Measurements from ENCODE around the gene SOHLH1.
"Not testable (repeated sequence)": the region's sequence is repeated elsewhere in the genome, so short reads cannot be mapped to it uniquely, and the experiment has no call there.

The SOHLH1 gene

DNA sequence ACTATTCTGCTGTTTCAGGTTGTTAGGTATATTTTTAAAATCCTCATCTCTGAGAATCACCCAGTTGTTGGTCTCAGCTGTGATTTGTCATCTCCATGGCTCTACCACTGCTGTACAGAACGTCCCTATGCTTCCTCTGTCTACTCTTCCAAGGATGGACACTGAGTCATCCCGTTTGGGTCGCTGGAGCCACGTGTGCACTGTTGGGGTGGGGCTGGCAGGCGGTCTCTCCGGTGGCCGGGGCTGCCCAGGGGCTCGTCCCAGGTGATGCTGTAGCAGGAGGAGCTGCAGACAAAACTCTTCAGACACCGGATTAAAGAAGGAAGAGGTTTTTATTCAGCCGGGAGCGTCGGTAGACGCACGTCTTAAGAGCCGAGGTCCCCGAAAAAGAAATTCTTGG, 19.2 kb downstream of the SOHLH1 start:
- FAIRE-seq (no peak), DNase-seq (ENCODE audit: insufficient read length, low spot score) (no peak)
- TF ChIP-seq, protein P1, sequence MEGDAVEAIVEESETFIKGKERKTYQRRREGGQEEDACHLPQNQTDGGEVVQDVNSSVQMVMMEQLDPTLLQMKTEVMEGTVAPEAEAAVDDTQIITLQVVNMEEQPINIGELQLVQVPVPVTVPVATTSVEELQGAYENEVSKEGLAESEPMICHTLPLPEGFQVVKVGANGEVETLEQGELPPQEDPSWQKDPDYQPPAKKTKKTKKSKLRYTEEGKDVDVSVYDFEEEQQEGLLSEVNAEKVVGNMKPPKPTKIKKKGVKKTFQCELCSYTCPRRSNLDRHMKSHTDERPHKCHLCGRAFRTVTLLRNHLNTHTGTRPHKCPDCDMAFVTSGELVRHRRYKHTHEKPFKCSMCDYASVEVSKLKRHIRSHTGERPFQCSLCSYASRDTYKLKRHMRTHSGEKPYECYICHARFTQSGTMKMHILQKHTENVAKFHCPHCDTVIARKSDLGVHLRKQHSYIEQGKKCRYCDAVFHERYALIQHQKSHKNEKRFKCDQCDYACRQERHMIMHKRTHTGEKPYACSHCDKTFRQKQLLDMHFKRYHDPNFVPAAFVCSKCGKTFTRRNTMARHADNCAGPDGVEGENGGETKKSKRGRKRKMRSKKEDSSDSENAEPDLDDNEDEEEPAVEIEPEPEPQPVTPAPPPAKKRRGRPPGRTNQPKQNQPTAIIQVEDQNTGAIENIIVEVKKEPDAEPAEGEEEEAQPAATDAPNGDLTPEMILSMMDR (IDR thresholded peaks at IDR 0.05; ENCODE audit: insufficient read depth, missing control alignments): no peak

DNA sequence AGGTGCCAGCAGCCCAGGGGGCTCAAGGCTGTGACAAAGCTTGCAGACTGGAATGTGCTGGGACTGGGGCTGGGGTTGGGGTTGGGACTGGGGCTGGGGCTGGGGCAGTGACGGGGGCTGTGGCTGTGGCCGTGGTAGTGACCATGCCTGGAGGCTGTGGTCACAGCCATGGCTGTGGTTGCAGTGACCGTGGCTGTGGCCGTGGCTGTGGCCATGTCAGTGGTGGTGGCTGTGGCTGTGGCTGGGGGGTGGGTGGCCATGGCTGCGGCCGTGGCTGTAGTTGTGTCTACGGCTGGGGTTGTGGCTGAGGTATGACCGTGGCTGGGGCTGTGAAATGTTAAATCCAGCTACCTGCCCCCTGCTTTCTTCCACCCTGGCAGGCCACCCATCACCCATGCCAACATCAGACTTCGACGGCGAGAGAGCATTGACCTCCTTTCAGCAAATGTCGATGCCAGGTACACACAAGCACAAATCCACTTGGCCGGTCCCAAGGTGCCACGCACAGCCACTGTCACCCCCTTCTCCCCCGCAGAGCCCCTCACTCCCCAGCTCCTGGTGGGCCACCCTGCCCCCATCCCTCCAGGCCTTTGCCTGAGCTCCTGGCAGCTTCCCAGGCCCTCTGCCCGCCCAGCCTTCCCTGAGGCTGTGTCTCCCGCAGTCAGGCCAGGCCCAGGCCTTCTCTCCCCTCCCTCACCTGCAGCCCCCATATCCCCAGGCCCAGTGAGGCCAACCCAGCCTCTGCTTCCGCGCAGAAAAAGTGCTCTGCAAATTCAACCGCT, 20.9 kb downstream of the SOHLH1 start:
- TF ChIP-seq, protein P1 (IDR thresholded peaks at IDR 0.05; ENCODE audit: insufficient read depth, missing control alignments): no peak
- DNase-seq (ENCODE audit: insufficient read length, low spot score): no peak
- FAIRE-seq: no peak

DNA sequence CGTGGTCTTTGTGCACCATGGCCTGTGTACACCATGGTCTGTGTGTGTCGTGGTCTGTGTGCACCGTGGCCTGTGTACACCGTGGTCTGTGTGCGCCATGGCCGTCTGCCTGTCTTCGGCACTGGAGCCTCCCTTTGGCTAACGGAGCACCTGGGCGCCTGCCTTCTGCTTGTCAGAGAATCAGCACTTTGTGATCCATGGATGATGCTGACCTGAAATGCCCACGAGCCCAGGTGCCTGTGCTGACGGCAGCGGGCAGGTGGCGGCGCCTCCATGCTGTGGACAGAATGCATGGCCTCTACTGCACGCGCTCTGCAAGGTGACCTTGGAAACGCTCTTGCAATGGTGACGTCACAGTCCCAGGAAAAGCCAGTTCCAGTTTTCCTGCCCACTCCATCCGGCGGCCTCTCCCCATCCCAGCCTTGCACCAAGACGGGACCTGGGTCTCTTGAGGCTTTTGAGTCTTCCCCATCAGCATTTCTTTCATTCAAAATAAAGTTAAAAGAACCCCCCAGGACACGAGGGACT, 21.6 kb downstream of the SOHLH1 start:
- TF ChIP-seq, protein P1 (IDR thresholded peaks at IDR 0.05; ENCODE audit: insufficient read depth, missing control alignments): no peak
- DNase-seq (ENCODE audit: insufficient read length, low spot score): no peak
- no peak for FAIRE-seq

DNA sequence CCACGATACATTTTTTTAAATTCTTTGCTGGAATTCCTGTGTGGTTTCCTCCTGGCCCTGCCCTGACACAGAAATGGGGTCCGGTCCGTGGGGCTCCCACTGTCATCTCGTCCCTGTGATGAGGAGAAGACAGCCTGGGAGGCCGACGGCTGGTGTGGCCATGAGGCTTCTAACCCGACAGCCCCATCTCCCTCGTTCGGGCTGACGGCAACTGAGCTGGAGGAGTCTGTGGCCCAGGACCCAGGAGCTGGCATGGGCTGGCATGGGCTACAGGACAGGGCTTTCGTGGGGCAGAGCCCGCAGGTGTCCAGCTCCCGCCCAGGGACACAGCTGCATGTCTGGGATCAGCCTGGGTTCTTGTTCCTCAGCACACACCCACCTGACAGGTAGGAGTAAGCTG, 22.4 kb downstream of the SOHLH1 start:
- TF ChIP-seq, protein P1 (IDR thresholded peaks at IDR 0.05; ENCODE audit: insufficient read depth, missing control alignments): no peak
- no peak for FAIRE-seq
- no peak for DNase-seq (ENCODE audit: insufficient read length, low spot score)

DNA sequence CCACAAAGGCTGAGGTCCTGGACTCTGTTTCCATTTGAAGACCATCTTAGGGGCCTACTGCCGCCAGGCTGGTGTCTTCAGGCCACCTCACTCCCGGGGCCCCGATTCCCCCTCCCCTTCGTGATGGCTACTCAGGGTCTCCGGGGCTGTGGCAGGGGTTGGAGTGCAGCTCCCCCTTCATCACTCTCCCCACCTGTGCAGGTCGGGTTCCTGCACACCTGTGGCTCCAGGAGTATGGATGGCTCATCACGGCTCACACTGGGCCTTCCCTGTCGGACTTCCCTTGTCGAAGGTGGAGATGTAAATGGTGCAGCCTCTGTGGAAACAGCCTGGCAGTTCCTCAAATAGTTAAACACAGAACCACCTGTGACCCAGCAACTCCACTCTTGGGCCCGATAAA, 24.3 kb downstream of the SOHLH1 start:
- FAIRE-seq: no peak
- TF ChIP-seq, protein P1 (IDR thresholded peaks at IDR 0.05; ENCODE audit: insufficient read depth, missing control alignments): no peak
- no peak for DNase-seq (ENCODE audit: insufficient read length, low spot score)

DNA sequence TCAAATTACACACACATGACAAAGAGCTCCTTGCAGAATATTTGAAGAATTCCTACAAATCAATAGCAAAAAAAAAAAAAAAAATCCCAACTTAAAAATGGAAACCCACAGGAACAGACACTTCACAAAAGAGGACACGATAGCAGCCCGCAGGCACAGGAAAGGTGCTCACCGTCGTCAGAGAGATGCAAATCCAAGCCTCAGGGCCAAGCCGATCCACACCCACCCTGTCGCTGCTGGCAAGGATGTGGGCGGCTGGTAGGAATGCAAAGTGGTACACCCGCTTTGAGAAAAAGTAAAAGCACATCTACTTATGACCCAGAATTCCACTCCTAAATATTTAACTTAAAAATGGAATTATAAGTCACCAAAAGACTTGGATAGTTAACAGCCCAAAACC, 25.3 kb downstream of the SOHLH1 start:
- no peak for DNase-seq (ENCODE audit: insufficient read length, low spot score)
- no peak for FAIRE-seq
- TF ChIP-seq, protein P1 (IDR thresholded peaks at IDR 0.05; ENCODE audit: insufficient read depth, missing control alignments): no peak

DNA sequence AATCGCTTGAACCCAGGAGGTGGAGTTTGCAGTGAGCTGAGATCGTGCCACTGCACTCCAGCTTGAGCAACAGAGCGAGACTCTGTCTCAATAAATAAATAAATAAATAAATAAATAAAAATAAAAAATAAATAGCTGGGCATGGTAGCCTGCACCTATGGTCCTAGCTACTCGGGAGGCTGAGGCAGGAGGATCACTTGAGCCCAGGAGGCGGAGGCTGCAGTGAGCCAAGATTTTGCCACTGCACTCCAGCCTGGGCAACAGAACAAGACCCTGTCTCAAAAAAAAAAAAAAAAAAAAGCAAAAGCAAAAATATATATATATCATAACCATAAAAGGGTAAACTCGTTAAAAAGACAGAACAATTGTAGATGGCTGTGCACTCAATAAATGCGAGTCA, 26.5 kb downstream of the SOHLH1 start:
- not testable (repeated sequence) for FAIRE-seq; DNase-seq (ENCODE audit: insufficient read length, low spot score)
